ENCODE results near the gene CATSPER3. TPM values are rescaled to one million over a fixed set of nuclear protein-coding genes. Genes with fewer than 3 reads are reported as not detected.

The CATSPER3 gene
- total RNA-seq, 1 experiment from 2014 or later, result 0.40 TPM

DNA sequence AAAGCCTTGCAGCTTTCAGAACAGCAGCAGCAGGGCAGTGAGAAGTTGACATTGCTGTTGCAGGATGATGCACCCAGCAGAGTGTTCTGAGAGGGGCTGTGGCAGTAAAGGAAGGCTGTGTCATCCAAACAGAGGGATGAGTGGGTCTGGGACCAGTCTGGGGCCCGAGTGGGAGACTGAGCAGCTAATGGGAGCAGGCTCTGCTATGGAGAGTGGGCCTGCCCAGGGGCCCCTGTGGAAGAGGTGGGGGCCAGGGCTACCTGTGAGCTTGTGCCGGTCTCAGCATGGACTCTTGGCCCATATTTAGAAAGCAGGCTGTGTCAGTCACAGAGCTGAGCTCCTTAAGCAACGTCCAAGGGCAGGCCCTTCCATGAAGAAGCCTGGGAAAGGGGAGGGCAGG, 92.3 kb downstream of the CATSPER3 start:
- Histone ChIP-seq H3K4me1 (ENCODE audit: insufficient read depth, low read length) (no peaks in the 10 kb centered on the region), H3K9me2 (replicated peaks; ENCODE audit: low read length) (no peaks in the 10 kb centered on the region), H2AFZ (ENCODE audit: low read length) (no peak overlapping the region), H3K9me3 (ENCODE audit: low read length) (no peaks in the 10 kb centered on the region), H3K36me3 (ENCODE audit: low read depth, low read length) (no peaks in the 10 kb centered on the region), H3K9ac (ENCODE audit: low read length) (no peak overlapping the region), H3K27ac (ENCODE audit: low read length) (no peak overlapping the region), H3K4me3 (ENCODE audit: low read length) (no peak overlapping the region), H3F3A (ENCODE audit: low read length, unreplicated experiment) (no peaks in the 10 kb centered on the region), H3K4me2 (ENCODE audit: low read length) (no peak overlapping the region), H4K20me1 (ENCODE audit: low read length) (no peaks in the 10 kb centered on the region), H3K79me2 (ENCODE audit: low read length) (no peaks in the 10 kb centered on the region), H3K27me3 (ENCODE audit: low read length) (no peaks in the 10 kb centered on the region)
- TF ChIP-seq, protein P1, sequence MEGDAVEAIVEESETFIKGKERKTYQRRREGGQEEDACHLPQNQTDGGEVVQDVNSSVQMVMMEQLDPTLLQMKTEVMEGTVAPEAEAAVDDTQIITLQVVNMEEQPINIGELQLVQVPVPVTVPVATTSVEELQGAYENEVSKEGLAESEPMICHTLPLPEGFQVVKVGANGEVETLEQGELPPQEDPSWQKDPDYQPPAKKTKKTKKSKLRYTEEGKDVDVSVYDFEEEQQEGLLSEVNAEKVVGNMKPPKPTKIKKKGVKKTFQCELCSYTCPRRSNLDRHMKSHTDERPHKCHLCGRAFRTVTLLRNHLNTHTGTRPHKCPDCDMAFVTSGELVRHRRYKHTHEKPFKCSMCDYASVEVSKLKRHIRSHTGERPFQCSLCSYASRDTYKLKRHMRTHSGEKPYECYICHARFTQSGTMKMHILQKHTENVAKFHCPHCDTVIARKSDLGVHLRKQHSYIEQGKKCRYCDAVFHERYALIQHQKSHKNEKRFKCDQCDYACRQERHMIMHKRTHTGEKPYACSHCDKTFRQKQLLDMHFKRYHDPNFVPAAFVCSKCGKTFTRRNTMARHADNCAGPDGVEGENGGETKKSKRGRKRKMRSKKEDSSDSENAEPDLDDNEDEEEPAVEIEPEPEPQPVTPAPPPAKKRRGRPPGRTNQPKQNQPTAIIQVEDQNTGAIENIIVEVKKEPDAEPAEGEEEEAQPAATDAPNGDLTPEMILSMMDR (conservative IDR thresholded peaks at IDR 0.05; ENCODE audit: low read depth, low read length), result no peak
- TF ChIP-seq EZH2 (IDR thresholded peaks at IDR 0.05; ENCODE audit: low read length, unreplicated experiment) (no peak), EZH2phosphoT487 (IDR thresholded peaks at IDR 0.05; ENCODE audit: borderline replicate concordance, low read length) (no peak)
- ChIA-PET CTCF (no interaction called here), POLR2A (ENCODE audit: unreplicated experiment) (no interaction called here)
- intact Hi-C loops (cut with micrococcal nuclease), result no loop called here
- BruUV-seq (replicated peaks), result no TSS peak
- DNase-seq, result no peak
- ATAC-seq, result no peak

DNA sequence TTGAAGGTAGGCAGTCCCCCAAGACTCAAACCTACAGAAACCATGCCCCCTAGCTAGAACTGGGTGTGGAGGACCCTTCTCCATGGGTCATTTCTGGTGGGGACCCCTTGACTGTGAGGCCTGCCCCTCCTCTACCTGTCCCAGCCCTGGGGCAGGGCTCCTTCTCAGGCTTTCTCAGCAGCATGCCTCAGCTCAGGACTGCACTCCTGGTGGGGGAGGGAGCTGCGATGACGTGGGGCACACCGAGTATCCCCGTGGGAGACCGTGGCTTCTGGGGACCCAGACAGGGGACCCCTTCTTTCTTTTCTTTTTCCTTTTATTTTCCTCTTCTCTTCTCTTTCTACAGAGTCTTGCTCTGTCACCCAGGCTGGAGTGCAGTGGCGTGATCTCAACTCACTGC, 93.3 kb downstream of the CATSPER3 start:
- Histone ChIP-seq H3K27ac (ENCODE audit: low read length) (no peak overlapping the region), H4K20me1 (ENCODE audit: low read length) (no peaks in the 10 kb centered on the region), H3K9me2 (replicated peaks; ENCODE audit: low read length) (no peaks in the 10 kb centered on the region), H3F3A (ENCODE audit: low read length, unreplicated experiment) (no peaks in the 10 kb centered on the region), H3K9ac (ENCODE audit: low read length) (no peak overlapping the region), H3K4me3 (ENCODE audit: low read length) (no peak overlapping the region), H3K4me2 (ENCODE audit: low read length) (no peak overlapping the region), H3K4me1 (ENCODE audit: insufficient read depth, low read length) (no peaks in the 10 kb centered on the region), H3K27me3 (ENCODE audit: low read length) (no peaks in the 10 kb centered on the region), H3K9me3 (ENCODE audit: low read length) (no peaks in the 10 kb centered on the region), H3K79me2 (ENCODE audit: low read length) (no peaks in the 10 kb centered on the region), H3K36me3 (ENCODE audit: low read depth, low read length) (no peaks in the 10 kb centered on the region), H2AFZ (ENCODE audit: low read length) (no peak overlapping the region)
- intact Hi-C loops (cut with micrococcal nuclease), result no loop called here
- ChIA-PET CTCF (no interaction called here), POLR2A (ENCODE audit: unreplicated experiment) (no interaction called here)
- ATAC-seq (no peak), DNase-seq (no peak)
- BruUV-seq (replicated peaks), result no TSS peak
- TF ChIP-seq EZH2phosphoT487 (IDR thresholded peaks at IDR 0.05; ENCODE audit: borderline replicate concordance, low read length), result no peak
- TF ChIP-seq, protein P1 (conservative IDR thresholded peaks at IDR 0.05; ENCODE audit: low read depth, low read length), result no peak
- TF ChIP-seq EZH2 (IDR thresholded peaks at IDR 0.05; ENCODE audit: low read length, unreplicated experiment), result no peak

Small RNA genes within 50 kb of the gene (microRNA-seq; reads per million reads assigned to microRNA genes)
- not detected for gene MIR4461 (ENCODE audit: unreplicated experiment)

Other genes with a start within 250 kb of the CATSPER3 start
- gene CAMLG, start 229.4 kb upstream of the CATSPER3 start, total RNA-seq (2014; rRNA removed), result 12.9 and 19.5 TPM in 2 replicates
- gene DDX46, start 209.1 kb upstream of the CATSPER3 start, total RNA-seq (2014; rRNA removed), result 29.0 and 36.8 TPM in 2 replicates
- gene C5orf24, start 121.9 kb upstream of the CATSPER3 start, total RNA-seq (2014; rRNA removed), result 16.5 and 18.2 TPM in 2 replicates
- 42.6 and 46.4 TPM in 2 replicates for gene TXNDC15, start 93.5 kb upstream of the CATSPER3 start, total RNA-seq (2014; rRNA removed)
- gene PCBD2, start 62.8 kb upstream of the CATSPER3 start, total RNA-seq (2014; rRNA removed), result 5.4 and 7.0 TPM in 2 replicates
- 40.8 and 69.0 TPM in 2 replicates for gene PITX1, start 66.3 kb downstream of the CATSPER3 start, total RNA-seq (2014; rRNA removed)

All from PC-3 (cell line).